NOMO-1 treated with dmso at 0.1 percent for 144 hours (cell line): Measurements from ENCODE around the gene TMEM225B.
"Not testable (repeated sequence)": the region's sequence is repeated elsewhere in the genome, so short reads cannot be mapped to it uniquely, and the experiment has no call there.

Experiments
- DNase-seq: peaks from one replicate; lab custom pipeline; 2025; ENCODE audit not compliant: unreplicated experiment; lab: John Stamatoyannopoulos, UW

Gene TMEM225B

DNA sequence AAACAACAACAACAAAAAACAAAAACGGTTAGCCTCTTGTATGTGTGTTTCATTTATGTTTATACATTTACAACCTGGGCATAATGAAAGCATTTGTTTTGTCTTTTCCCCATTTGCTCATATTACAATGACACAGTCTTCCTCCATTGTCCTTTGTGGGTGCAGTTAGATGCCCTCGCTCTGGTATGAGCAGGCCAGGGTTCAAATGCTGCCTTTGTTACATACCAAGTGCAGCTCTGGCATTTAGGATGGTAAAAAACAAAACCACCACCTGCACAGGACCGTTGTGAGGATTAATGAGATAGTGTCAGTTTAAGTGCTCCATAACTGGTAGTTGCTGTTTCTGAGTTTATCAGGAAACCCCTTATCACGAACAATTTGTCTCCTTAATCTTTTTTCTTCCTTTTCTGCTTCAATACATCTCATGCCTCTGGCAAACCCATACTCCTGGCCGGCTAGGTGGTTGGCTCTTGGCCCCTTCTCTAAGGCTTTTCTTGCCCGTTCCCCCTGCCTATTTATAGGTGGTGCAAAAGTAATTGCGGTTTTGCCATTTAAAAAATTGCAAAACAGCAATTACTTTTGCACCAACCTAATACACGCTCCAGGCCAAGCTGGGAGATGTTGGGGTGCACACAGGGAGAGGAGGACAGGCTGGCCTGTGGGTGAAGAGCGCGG lies 18.6 kb upstream of the TMEM225B start:
- no peak for DNase-seq

DNA sequence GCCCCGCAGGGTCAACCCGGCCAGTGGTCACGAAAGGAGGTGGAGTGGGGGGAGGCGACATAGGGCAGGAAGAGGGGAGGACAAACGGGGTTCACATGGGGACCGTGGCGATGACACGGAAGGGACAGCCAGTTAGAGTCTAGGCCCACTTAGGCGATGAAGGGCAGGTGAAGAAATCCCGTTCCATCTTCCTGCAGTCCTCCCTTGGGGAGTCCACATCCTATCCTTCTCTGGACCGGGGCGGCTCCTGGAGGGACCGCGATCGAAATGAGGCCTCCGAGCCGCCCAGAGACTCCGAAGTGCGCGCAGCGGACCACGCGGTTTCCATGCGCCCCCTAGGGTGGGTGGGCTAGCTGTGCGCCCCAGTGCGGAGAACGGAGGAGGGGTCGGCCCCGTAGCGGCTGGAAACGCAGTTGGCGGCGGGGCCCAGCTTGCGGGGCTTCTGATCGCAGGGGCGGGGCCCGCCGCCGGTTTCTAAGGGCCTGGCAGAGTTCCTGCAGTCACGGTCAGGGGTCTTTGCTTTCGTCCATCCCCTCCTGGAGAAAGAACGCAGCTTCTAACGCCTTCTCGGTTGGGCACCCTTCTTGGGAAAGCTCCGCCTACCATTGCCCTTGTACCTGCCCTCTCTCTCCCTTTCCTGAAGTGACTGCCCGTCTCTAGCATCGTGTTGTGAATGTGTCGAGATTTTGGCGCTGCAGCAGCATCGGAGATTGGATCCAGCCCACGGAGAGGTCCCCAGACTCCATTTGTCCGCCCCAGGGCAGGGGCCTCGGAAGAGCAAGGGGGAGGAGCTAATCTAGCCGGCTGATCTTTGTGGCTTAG lies 17.9 kb upstream of the TMEM225B start:
- no peak for DNase-seq

DNA sequence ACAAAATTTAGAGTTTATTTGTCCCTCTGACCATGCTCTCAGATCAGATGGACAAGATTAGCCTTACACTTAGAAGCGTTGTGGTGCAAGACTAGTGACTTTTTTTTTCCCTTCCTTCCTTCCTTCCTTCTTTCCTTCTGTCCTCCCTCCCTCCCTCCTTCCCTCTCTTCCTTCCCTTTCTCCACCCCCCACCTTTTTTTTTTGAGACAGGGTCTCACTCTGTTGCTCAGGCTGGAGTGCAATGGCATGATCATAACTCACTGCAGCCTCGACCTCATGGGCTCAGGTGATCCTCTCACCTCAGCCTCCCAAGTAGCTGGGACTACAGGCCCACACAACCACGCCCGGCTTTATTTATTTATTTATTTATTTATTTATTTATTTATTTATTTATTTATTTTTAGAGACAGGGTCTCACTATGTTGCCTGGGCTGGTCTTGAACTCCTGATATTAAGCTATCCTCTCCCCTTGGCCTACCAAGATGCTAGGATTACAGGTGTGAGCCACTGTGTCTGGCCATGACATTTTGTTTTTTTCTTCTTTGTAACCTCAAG lies 17.2 kb upstream of the TMEM225B start:
- not testable (repeated sequence) for DNase-seq

- DNase-seq, result no peak
These were observed 9.2 kb upstream of the TMEM225B start for GRCh38 chr7:99588868-99589267.

DNA sequence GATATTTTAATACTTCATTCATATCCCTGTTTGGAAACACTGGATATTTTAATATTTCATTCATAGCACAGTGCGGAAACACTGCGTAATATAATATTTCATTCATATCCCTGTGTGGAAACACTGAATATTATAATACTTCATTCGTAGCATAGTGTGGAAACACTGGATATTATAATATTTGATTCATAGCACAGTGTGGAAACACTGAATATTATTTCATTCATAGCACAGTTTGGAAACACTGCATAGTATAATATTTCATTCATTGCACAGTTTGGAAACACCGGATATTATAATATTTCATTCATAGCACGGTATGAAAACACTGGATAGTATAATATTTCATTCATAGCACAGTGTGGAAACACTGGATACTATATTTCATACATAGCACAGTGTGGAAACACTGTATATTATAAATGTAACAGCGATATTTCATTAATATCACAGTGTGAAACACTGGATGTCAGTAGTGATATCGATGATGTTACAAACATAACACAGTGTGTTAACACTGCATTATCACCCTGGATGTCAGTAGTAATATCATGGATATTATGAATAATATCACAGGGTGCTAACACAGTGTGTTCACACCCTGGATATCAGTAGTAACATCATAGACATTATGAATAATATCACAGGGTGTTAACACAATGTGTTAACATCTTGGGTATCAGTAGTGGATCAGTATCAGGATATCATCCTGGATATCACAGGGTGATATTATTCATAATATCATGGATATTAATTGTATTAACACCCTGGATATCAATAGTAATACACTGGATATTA lies 2.9 kb upstream of the TMEM225B start:
- no peak for DNase-seq

DNA sequence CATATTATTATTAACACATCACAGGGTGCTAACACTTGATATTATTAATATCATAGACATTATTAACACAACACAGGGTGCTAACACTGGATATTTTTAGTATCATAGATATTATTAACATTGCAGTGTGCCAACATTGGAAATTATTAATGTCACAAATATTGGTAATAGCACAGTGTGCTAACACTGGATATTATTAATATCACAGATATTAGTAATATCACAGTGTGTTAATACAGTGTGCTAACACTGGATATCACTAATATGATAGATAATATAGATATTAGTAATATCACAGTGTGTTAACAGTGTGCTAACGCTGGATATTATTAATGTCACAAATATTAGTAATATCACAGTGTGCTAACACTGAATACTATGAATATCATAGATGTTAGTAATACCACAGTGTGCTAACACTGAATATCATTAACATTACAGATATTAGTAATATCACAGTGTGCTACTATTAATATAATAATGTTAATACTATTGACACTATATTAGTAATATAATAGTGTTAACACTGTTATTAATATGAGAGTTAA lies 1.6 kb upstream of the TMEM225B start:
- no peak for DNase-seq

GRCh38 chr7:99599836-99600235 lies 1.8 kb downstream of the TMEM225B start:
- DNase-seq, result no peak

DNA sequence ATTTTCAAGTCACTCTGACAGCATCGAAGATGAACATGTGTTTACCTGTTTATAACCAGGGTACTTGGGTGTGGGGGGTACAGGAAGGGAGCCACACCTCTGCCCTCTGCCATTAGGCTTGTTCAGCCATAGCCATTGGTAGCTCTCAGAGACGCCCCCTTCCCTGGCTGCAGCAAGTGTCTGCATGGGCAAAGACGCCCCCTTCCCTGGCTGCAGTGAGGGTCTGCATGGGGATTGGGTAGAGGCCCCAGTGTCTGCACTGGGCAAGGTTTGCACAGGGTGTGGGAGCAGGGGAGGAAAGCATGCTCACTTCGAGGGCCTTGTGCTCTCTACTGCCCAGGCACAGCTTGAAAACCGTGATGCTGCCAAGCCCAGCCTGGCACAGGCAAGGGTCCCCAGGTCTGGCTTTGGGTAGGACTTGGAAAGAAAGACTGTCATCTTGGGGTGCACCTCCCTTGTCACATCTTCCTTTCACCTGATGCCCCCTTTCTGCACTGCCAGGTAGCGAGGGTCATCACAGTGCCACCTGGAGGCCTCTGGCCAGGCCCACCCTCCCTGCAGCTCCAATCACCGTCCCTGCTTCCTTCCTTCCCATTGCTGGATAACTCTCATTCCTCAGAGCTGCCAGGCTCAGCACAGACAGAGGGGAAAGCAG lies 3.7 kb downstream of the TMEM225B start:
- no peak for DNase-seq

DNA sequence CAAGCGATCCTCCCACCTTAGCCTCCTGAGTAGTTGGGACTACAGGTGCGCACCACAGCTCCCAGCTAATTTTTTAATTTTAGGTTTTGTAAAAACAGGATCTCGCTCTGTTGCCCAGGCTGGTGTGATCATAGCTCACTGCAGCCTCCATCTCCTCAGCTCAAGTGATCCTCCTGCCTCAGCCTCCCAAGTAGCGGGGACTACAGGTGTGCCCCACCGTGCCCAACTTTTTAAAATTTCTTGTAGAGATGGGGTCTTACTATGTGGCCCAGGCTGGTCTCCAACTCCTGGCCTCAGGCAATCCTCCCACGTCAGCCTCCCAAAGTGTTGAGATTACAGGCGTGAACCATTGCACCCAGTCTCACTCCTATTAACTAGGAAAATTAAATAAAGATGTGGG lies 7.5 kb downstream of the TMEM225B start:
- no peak for DNase-seq

- DNase-seq, result no peak
These were observed 8.5 kb downstream of the TMEM225B start for GRCh38 chr7:99606531-99606930.

DNA sequence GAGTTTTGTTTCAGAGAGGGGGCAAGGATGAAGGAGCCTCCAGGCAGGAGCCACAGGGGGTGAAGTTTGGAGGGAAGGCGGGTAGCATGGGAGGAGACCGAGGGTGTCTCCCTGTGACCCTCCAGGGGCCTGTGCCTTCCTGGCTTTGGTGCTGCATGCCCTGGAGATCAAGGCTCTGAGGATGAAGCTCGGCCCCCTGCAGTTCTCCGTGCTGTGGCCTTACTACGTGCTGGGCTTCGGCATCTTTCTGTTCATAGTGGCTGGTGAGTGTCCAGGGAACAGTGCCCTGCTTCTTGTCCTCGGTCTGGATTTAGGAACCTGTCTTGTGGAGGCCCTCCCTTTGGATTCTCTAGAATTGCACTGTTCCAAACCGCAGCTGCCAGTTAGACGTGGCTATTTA lies 9.5 kb downstream of the TMEM225B start:
- no peak for DNase-seq

DNA sequence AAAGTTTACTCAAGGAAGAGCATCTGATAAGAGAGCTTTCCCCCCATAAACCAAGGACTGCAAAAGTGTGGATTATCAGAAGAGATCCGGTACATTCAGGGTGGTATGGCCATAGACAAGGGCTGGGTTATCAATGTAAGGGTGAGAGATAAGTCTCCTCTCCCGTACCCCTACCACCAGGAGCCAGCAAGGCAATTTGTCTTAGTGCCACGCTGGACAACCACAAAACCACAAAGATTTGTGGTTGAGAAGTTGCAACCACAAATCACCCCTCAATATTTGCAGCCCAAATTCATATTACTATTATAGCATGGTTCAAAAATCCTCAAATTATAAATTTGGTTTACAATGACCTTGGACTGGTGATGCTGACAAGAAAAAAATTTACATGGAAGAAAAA lies 16.4 kb downstream of the TMEM225B start:
- DNase-seq, result no peak

DNA sequence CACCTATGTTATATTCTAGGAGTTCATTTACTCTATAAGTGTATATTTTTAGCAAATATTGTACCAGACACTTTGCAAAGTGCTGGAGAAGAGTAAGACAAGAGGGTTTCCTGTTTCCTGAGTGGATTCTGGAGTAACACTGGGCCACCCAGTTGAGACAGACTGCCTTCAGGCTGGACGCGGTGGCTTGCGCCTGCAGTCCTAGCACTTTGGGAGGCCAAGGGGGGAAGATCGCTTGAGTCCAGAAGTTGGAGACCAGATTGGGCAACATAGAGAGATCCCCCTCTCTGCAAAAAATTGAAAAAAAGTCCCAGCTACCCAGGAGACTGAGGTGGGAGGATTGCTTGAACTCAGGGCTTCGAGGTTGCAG lies 17.9 kb downstream of the TMEM225B start:
- DNase-seq, result no peak

- peak; percentile 81 for DNase-seq
These were observed 18.5 kb downstream of the TMEM225B start, which contains the start of gene ZSCAN25 for GRCh38 chr7:99616359-99617191. Gene ZSCAN25 (plus strand): TSS chr7:99616946. CDS start chr7:99619607, 2,661 bp downstream.

DNA sequence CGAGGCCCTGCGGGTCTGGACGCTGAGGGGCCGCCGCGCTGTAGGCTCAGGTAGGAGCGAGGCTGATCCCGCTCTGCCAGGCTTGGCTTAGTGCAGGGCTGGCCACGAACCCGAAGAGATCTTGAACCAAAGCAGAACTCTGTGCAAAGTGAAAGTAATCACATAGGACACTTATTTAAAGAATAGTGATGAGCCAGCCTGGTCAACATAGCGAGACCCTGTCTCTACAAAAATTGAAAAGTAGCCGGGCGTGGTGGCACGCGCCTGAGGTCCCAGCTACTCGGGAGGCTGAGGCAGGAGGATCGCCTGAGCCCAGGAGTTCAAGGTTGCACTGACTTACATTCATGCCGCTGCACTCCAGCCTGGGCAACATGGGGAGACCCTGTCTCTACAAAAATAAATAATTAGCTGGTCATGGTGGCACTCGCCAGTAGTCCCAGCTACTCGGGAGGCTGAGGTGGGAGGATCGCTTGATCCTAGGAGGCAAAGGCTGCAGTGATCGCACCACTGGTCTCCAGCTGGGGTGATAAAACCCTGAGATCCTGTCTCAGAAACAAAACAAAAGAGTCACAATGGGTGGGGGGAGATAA lies 19.2 kb downstream of the TMEM225B start:
- no peak for DNase-seq

DNA sequence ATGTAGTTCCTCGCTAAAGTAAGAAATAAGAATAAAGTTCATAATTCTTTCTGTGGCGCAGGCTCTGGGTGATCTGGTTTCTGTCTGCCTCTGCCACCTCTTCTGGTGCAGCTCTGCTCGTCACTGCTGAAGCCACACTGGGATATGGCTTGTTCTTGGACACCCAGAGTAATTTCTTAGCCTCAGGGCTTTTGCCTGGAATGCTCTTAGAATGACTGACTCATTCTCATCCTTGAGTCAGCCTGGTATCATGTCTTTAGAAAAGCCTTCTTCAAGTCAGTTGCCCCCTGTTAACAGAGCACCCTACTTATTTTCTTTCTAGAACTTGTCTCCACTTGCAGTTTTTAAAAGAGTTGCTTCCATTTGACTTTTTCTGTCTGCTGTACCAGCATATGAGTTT lies 20.7 kb downstream of the TMEM225B start:
- no peak for DNase-seq

- no peak for DNase-seq
These were observed 21.6 kb downstream of the TMEM225B start for GRCh38 chr7:99619571-99620130.

- DNase-seq, result no peak
These were observed 23.2 kb downstream of the TMEM225B start for GRCh38 chr7:99621271-99621670.

DNA sequence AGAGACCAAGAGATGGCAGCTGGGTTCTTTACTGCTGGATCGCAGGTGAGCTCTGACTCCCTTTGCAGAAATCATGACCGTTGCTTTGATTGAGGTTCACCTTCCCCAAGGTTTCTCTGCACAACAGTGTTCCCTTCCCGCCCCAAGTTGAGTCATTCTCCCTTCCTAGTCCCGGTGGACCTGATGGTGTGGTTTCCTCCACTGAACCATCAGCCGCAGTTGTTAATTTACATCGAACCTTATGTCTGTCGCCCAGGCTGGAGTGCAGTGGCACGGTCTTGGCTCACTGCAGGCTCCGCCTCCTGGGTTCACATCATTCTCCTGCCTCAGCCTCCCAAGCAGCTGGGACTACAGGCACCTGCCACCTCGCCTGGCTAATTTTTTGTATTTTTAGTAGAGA lies 24.5 kb downstream of the TMEM225B start:
- DNase-seq, result no peak
